Stimulated activated memory B cell treated with anti-CD40 and anti-IgM and Interleukin-4, amounts not matched to agents 10 μg/mL and 1 μg/mL and 100 μg/mL, for 72 hours (primary cell): ENCODE results near the gene RAF1.
A peak's percentile ranks its signal among the peaks of the same experiment; 100 is the strongest.
"Not testable (repeated sequence)": the region's sequence is repeated elsewhere in the genome, so short reads cannot be mapped to it uniquely, and the experiment has no call there.

ENCODE experiments used
- ATAC-seq: fragments of 150-1000 bp; cut with Tn5 transposase; 2 replicates; pipeline ENCODE4 v1.10.0; 2021
- H3K27ac Mint-ChIP-seq: one replicate; pipeline ENCODE4 v1.8.0; 2022; ENCODE audit warnings: mild to moderate bottlenecking, mixed read lengths
- H3K27me3 Mint-ChIP-seq: one replicate; pipeline ENCODE4 v1.8.0; 2022; ENCODE audit warnings: mixed read lengths
- H3K36me3 Mint-ChIP-seq: one replicate; pipeline ENCODE4 v1.8.0; 2022; ENCODE audit warnings: mixed read lengths
- H3K4me1 Mint-ChIP-seq: one replicate; pipeline ENCODE4 v1.8.0; 2022; ENCODE audit warnings: mixed read lengths
- H3K4me3 Mint-ChIP-seq: one replicate; pipeline ENCODE4 v1.8.0; 2022; ENCODE audit warnings: mild to moderate bottlenecking, moderate library complexity, mixed read lengths
- H3K9me3 Mint-ChIP-seq: one replicate; pipeline ENCODE4 v1.8.0; 2022; ENCODE audit warnings: mixed read lengths

Gene RAF1

DNA sequence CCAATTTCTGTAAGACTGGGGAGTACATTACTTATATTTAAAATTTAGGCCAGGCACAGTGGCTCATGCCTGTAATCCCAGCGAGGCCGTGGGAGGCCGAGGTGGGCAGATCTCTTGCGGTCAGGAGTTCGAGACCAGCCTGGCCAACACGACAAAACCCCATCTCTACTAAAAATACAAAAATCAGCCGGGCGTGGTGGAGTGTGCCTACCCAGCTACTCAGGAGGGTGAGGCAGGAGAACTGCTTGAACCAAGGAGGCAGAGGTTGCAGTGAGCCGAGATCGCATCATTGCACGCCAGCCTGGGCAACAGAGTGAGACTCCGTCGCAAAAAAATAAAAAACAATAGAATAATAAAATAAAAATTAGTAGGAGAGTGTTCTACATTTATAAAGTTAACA, 2.5 kb downstream of the RAF1 start:
- not testable (repeated sequence) for ATAC-seq, H3K9me3 Mint-ChIP-seq, H3K27ac Mint-ChIP-seq, H3K36me3 Mint-ChIP-seq, H3K27me3 Mint-ChIP-seq
- H3K4me3 Mint-ChIP-seq, result peak overlapping the region; percentile 50
- H3K4me1 Mint-ChIP-seq, result peaks cover 62% of the 10 kb centered on the region

DNA sequence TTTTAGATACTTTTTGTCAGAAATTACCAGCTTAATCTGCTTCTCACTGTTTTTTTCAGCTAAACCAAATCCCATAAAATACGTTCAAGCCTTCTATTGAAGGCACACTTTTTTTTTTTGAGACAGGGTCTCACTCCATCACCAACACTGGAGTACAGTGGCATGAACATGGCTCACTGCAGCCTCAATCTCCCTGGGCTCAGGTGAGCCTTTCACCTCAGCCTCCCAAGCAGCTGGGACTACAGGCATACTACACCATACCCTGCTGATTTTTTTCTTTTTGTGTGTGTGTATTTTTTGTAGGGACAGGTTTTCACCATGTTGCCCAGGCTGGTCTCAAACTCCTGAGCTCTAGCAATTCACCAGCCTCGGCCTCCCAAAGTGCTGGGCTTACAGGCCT, 3.7 kb downstream of the RAF1 start:
- H3K9me3 Mint-ChIP-seq, result no peaks in the 10 kb centered on the region
- H3K4me1 Mint-ChIP-seq, result peaks cover 72% of the 10 kb centered on the region
- H3K4me3 Mint-ChIP-seq, result no peak overlapping the region
- H3K36me3 Mint-ChIP-seq, result peaks cover 4% of the 10 kb centered on the region
- peak overlapping the region; percentile 55 for H3K27ac Mint-ChIP-seq
- no peaks in the 10 kb centered on the region for H3K27me3 Mint-ChIP-seq
- no peak for ATAC-seq

DNA sequence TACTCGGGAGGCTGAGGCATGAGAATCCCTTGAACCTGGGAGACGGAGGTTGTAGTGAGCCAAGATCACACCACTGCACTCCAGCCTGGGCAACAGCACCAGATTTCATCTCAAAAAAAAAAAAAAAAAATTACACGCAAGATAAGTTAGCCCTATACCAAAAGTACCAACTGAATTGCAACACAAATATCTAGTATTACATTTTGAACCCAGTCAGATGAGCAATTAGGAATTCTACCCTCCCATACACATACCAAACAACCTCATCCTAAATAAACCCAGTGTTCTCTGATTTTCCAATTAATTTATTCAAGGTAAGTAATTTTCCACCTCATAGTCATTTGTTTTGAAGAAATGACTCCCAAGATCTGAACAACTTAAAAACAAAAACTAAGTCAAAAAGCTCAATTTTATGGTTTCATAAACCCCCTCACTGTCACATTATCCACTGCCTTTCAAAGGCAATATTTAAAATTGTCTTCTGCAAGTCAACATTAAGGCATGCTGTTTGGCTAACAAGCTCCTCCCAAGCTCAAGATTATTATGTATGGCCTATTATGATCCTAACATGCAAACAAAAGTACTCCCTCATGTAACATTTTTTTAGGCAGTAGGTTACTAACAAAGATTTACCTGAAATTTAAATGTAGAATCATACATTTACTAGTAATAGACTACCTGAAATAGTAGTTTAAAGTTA, 4.5 kb downstream of the RAF1 start:
- Mint-ChIP-seq H3K4me1 (peaks cover 72% of the 10 kb centered on the region), H3K36me3 (peaks cover 4% of the 10 kb centered on the region), H3K4me3 (no peak overlapping the region), H3K27ac (peak overlapping the region; percentile 55), H3K9me3 (no peaks in the 10 kb centered on the region), H3K27me3 (no peaks in the 10 kb centered on the region)
- no peak for ATAC-seq

DNA sequence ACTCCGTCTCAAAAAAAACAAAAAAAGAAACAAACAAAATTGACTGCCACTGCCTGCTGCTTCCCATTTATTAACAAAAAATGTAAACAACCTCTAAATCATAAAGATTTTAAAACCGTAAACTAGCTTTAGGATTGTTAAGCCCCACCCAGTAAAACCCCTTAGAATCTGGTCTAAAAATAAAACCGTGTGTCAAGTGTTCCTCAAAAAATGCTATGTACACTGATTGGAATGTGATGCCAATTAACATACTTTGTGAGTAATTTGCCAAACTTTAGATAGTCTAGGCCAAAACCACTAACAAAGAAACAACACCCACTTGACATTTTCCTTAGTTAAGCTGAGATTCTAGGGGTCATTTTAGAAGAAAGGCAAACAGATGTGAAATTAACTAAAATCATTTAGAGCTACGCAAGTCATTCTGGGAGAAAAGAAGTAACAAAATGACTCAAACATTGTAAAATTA, 5.3 kb downstream of the RAF1 start:
- H3K4me1 Mint-ChIP-seq, result peaks cover 73% of the 10 kb centered on the region
- H3K27me3 Mint-ChIP-seq, result no peaks in the 10 kb centered on the region

DNA sequence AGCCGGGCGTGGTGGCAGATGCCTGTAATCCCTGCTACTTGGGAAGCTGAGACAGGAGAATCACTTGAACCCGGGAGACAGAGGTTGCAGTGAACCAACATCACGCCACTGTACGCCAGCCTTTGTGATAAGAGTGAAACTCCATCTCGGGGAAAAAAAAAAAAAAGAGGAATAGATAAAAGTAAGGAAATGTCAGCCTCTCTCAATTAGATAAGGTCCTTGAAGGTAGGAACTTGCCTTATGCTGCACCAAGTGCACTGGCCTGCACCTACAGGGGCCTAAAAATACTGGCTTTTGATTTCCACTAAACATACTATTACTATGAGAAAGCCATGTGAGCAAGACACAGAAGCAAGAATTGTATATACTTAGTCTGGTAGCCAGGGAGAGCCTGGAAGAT, 7.1 kb downstream of the RAF1 start:
- H3K9me3 Mint-ChIP-seq, result no peaks in the 10 kb centered on the region
- H3K27me3 Mint-ChIP-seq, result no peaks in the 10 kb centered on the region
- H3K27ac Mint-ChIP-seq, result no peak overlapping the region
- peaks cover 4% of the 10 kb centered on the region for H3K36me3 Mint-ChIP-seq
- ATAC-seq, result no peak
- no peak overlapping the region for H3K4me3 Mint-ChIP-seq
- H3K4me1 Mint-ChIP-seq, result peaks cover 66% of the 10 kb centered on the region

More for the DNA sequence above, 5.3 kb downstream of the RAF1 start:
- peak overlapping the region; percentile 55 for H3K27ac Mint-ChIP-seq
- H3K9me3 Mint-ChIP-seq, result no peaks in the 10 kb centered on the region
- peaks cover 4% of the 10 kb centered on the region for H3K36me3 Mint-ChIP-seq
- ATAC-seq, result no peak
- H3K4me3 Mint-ChIP-seq, result peak overlapping the region; percentile 29

DNA sequence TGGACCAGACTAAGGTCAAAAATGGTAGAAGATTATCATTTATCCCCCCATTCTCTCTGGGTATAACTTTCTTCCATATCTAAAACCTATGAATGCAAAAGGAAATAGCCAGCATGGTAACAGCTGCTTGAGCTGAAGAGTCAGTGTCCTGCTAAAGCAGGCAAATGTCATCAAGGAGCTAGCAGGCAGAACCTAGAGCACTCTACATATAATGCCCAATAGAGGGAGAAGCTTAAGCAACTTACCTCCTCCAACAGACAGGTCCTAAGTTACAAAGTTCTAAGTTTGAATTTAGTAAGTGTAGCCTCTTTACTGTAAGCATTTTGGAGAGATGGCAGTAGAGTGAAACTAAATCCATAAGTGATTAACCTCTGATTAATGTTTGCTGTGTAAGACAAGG, 7.7 kb downstream of the RAF1 start:
- no peak for ATAC-seq
- Mint-ChIP-seq H3K9me3 (no peaks in the 10 kb centered on the region), H3K27me3 (no peaks in the 10 kb centered on the region), H3K4me1 (peaks cover 65% of the 10 kb centered on the region), H3K4me3 (no peak overlapping the region), H3K27ac (no peak overlapping the region), H3K36me3 (peaks cover 9% of the 10 kb centered on the region)

DNA sequence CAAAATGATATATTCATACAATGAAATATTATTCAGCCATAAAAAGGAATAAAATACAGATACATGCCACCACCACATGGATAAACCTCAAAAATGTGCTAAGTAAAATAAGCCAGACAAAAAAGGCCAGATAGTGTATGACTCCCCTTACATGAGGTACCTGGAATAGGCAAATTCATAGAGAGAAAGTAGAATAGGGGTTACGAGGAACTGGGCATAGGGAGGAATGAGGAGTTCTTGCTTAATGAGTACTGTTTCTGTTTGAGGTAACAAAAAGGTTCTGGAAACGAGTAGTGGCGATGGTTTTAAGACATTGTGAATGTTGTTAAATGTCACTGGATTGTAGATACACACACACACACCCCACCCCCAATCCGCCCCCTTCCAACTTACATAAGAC, 8.2 kb downstream of the RAF1 start:
- ATAC-seq, result peak; percentile 50
- no peak overlapping the region for H3K27ac Mint-ChIP-seq
- H3K9me3 Mint-ChIP-seq, result no peaks in the 10 kb centered on the region
- peaks cover 68% of the 10 kb centered on the region for H3K4me1 Mint-ChIP-seq
- H3K4me3 Mint-ChIP-seq, result no peak overlapping the region
- H3K36me3 Mint-ChIP-seq, result peaks cover 9% of the 10 kb centered on the region
- H3K27me3 Mint-ChIP-seq, result no peaks in the 10 kb centered on the region

DNA sequence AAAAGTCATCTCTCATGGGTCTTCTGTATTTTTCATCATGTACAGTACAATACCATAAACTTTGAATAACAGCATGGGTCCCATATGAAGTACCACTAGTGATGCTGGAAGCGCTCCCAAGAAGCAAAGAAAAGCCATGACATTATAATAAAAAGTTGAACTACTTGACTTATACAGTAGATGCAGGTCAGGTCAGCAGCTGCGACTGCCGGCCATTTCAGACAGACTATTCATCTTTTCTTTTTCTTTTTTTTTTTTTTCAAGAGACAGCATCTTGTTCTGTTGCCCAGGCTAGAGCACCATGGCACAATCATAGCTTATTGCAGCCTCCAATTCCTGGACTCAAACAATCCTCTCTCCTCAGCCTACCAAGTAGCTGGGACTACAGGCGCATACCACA, 10.2 kb downstream of the RAF1 start:
- ATAC-seq, result no peak
- Mint-ChIP-seq H3K4me1 (peaks cover 65% of the 10 kb centered on the region), H3K36me3 (peaks cover 5% of the 10 kb centered on the region), H3K9me3 (no peaks in the 10 kb centered on the region), H3K27me3 (no peaks in the 10 kb centered on the region), H3K27ac (no peak overlapping the region), H3K4me3 (no peak overlapping the region)

DNA sequence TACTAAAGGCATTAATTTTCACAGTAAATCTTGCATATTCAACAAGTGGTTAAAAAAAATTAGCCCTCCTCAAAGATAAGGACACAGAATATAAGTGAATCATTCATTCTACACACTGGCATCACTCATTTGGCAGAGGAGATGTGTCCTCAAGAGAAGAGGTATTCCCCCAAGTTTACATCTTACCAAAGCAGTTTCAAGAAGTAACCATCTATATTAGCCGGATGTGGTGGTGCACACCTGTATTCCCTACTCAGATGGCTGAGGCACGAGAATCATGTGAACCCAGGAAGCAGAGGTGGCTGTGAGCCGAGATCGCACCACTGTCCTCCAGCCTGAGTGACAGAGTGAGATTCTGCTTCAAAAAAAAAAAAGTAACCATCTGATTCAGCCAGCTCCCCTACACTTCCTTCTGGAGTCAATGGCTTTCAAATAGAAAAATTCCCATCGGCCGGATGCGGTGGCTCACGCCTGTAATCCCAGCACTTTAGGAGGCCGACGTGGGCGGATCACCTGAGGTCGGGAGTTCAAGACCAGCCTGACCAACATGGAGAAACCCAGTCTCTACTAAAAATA, 15.4 kb downstream of the RAF1 start:
- Mint-ChIP-seq H3K4me3 (no peak overlapping the region), H3K27ac (no peak overlapping the region), H3K27me3 (no peaks in the 10 kb centered on the region), H3K9me3 (no peaks in the 10 kb centered on the region), H3K36me3 (peaks cover 5% of the 10 kb centered on the region), H3K4me1 (peaks cover 50% of the 10 kb centered on the region)
- ATAC-seq, result peak; percentile 16

DNA sequence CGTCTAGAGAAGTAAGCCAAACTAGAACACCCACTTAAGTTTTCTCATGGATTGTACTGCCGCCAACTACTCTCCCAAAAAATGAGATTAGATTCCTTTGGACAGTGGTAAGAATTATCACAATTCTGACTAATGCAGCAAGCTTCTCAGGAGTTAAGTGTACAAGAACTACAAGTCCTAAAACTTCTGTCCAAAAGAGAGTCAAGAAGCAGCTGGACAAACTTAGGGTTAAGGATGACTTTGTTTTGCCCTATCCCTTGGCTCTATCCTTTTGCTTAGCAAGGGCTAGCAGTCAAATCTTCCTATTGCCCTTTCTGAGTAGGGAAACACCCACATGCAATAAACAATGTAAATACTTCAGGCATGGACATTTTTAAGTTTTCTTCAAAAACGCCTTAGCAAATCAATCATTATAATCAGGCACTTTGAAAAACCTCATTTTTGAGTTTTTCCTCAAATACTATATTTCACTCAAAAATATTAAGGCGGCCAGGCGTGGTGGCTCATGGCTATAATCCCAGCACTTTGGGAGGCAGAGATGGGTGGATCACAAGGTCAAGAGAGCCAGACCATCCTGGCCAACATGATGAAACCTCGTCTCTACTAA, 19.5 kb downstream of the RAF1 start:
- no peak for ATAC-seq
- Mint-ChIP-seq H3K4me1 (peaks cover 37% of the 10 kb centered on the region), H3K27ac (peak overlapping the region; percentile 22), H3K36me3 (no peaks in the 10 kb centered on the region), H3K9me3 (no peaks in the 10 kb centered on the region), H3K27me3 (no peaks in the 10 kb centered on the region), H3K4me3 (no peak overlapping the region)

DNA sequence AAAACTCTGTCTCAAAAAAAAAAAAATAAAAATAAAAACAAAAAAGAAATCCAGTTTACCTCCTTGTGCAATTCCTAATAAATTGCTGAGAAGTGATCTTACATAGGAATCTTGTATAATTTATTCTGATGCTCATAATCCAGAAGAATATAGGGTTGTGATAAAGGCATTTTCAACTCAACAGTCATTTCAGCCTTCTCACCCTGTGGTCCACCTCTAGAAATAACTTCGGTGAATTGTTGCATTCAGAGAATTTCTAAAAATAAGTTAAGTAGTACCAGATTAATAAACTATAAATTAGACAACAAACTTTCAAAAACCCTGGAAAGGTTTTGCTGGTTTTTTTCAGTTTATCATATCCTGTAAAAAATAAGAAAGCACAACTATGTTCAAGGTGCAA, 20.2 kb downstream of the RAF1 start:
- H3K4me1 Mint-ChIP-seq, result peaks cover 36% of the 10 kb centered on the region
- H3K36me3 Mint-ChIP-seq, result no peaks in the 10 kb centered on the region
- no peaks in the 10 kb centered on the region for H3K9me3 Mint-ChIP-seq
- no peak for ATAC-seq
- no peak overlapping the region for H3K27ac Mint-ChIP-seq
- H3K27me3 Mint-ChIP-seq, result no peaks in the 10 kb centered on the region
- H3K4me3 Mint-ChIP-seq, result no peak overlapping the region

DNA sequence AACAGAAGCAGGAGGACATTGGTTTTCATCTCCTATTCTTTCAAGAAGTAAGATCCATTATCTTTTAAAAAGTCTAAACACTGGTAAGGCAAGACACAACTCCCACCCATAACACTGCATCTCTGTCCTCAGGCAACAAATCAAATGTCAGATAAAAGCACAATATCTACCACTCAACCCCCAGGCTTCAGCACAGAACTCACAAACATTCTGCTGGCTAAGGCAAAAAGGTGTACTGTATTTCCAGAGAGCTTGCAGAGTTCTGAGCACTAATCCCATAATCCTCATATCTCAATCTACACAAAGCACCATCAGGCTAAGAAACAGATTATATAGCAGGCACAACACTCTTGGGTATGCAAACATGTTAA, 20.9 kb downstream of the RAF1 start:
- Mint-ChIP-seq H3K27me3 (no peaks in the 10 kb centered on the region), H3K36me3 (peaks cover 2% of the 10 kb centered on the region), H3K4me1 (peaks cover 33% of the 10 kb centered on the region), H3K9me3 (no peaks in the 10 kb centered on the region), H3K27ac (no peak overlapping the region), H3K4me3 (no peak overlapping the region)
- ATAC-seq, result no peak

DNA sequence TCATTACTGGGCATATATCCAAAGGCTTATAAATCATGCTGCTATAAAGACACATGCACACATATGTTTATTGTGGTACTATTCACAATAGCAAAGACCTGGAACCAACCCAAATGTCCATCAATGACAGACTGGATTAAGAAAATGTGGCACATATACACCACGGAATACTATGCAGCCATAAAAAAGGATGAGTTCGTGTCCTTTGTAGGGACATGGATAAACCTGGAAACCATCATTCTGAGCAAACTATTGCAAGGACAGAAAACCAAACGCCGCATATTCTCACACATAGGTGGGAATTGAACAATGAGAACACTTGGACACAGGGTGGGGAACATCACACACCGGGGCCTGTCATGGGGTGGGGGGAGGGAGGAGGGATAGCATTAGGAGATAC, 23.1 kb downstream of the RAF1 start:
- H3K27ac Mint-ChIP-seq, ATAC-seq, H3K27me3 Mint-ChIP-seq, H3K4me3 Mint-ChIP-seq, H3K9me3 Mint-ChIP-seq: not testable (repeated sequence)
- Mint-ChIP-seq H3K4me1 (peaks cover 43% of the 10 kb centered on the region), H3K36me3 (peaks cover 11% of the 10 kb centered on the region)

DNA sequence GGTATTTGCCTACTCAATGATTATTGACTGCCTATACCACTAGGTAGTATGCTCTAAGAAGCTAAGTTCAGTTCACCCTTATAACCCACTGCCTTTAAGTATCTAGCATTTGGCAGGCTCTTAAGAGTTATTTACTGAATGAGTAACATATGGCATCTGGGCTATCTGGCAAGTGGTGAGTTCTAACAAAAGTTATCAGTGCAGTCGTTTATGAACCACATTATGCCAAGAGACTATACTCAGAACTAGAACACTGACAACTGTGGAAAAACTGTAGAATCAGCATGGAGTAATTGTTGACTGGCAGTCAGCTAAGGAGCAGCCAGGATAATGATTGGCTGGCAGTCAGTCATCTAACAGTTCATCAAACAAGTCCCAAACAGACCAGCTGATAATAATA, 25.8 kb downstream of the RAF1 start:
- Mint-ChIP-seq H3K27me3 (no peaks in the 10 kb centered on the region), H3K4me1 (peaks cover 44% of the 10 kb centered on the region), H3K27ac (peak overlapping the region; percentile 62), H3K4me3 (no peak overlapping the region), H3K36me3 (peaks cover 11% of the 10 kb centered on the region), H3K9me3 (no peaks in the 10 kb centered on the region)
- ATAC-seq, result no peak

DNA sequence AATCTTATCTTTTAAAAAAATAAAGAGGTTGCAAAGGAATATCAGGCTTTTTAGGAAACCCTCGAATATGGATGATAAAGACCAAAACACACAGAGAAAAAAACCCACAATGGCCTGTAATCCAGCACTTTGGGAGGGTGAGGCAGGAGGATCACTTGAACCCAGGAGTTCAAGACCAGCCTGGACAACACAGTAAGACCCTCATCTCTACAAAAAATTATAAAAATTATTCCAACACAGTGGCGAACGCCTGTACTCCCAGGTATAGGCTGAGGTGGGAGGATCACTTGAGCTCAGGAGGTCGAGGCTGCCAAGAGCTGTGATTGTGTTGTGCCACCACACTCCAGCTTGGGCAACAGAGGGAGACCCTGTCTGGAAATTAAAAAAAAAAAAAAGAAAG, 30.8 kb downstream of the RAF1 start:
- no peaks in the 10 kb centered on the region for H3K9me3 Mint-ChIP-seq
- H3K27me3 Mint-ChIP-seq, result no peaks in the 10 kb centered on the region
- no peak overlapping the region for H3K4me3 Mint-ChIP-seq
- H3K27ac Mint-ChIP-seq, result no peak overlapping the region
- peaks cover 10% of the 10 kb centered on the region for H3K36me3 Mint-ChIP-seq
- peaks cover 45% of the 10 kb centered on the region for H3K4me1 Mint-ChIP-seq
- ATAC-seq, result no peak

DNA sequence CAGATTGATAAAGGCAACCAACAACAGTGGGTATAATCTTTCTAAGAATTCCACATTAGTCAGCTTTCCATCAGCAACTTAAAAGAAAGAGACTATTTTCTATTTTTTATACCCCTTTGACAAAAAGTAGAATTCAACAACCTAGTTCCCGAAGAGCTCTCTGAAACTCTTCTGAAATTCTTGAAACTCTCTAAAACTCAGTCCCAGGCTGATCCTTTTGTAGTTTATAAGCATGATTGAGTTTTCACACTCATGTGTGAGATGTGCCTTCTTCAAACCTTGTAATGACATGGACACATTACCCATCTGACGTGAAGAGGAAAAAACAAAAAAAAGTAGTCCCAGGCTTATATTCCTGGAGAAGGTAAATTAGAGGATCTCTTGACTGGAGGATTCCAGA, 31.4 kb downstream of the RAF1 start:
- H3K27me3 Mint-ChIP-seq, result no peaks in the 10 kb centered on the region
- ATAC-seq, result no peak
- H3K4me1 Mint-ChIP-seq, result peaks cover 45% of the 10 kb centered on the region
- H3K4me3 Mint-ChIP-seq, result no peak overlapping the region
- no peak overlapping the region for H3K27ac Mint-ChIP-seq
- no peaks in the 10 kb centered on the region for H3K9me3 Mint-ChIP-seq
- H3K36me3 Mint-ChIP-seq, result peaks cover 4% of the 10 kb centered on the region
